A673 (cell line): ENCODE results near the gene TRIM46.

ENCODE experiments used
- EZH2 ChIP-seq: fragments of 200-600 bp; sonication (generic); IDR thresholded peaks from 2 replicates; pipeline ENCODE4 v1.6.1; 2017; ENCODE audit warnings: borderline replicate concordance, low read depth, mild to moderate bottlenecking, mixed read lengths, antibody characterized with exemption, low read length; ENCODE audit not compliant: poor library complexity, severe bottlenecking
- TF ChIP-seq, protein P1 (sequence below): fragments of 300-800, 200-600 bp; sonication (generic); conservative IDR thresholded peaks from 2 replicates; pipeline ENCODE4 v1.5.1; 2017; ENCODE audit warnings: low read depth, mild to moderate bottlenecking, antibody characterized with exemption, low read length, moderate library complexity, mixed read lengths

DNA sequence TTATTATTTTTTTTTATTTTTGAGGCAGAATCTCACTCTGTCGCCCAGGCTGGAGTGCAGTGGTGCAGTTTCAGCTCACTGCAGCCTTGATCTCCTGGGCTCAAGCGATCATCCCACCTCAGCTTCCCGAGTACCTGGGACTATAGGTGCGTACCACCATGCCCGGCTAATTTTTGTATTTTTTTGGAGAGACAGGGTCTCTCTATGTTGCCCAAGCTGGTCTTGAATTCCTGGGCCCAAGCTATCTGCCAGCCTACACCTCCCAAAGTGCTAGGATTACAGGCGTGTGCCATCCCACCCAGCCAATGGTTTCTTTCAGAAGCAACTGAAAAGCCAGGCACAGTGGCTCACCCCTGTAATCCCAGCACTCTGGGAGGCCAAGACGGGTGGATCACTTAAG is 2.8 kb upstream of the TRIM46 start:
- TF ChIP-seq, protein P1, sequence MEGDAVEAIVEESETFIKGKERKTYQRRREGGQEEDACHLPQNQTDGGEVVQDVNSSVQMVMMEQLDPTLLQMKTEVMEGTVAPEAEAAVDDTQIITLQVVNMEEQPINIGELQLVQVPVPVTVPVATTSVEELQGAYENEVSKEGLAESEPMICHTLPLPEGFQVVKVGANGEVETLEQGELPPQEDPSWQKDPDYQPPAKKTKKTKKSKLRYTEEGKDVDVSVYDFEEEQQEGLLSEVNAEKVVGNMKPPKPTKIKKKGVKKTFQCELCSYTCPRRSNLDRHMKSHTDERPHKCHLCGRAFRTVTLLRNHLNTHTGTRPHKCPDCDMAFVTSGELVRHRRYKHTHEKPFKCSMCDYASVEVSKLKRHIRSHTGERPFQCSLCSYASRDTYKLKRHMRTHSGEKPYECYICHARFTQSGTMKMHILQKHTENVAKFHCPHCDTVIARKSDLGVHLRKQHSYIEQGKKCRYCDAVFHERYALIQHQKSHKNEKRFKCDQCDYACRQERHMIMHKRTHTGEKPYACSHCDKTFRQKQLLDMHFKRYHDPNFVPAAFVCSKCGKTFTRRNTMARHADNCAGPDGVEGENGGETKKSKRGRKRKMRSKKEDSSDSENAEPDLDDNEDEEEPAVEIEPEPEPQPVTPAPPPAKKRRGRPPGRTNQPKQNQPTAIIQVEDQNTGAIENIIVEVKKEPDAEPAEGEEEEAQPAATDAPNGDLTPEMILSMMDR, result no peak
- no peak for TF ChIP-seq EZH2
